SK-N-MC (cell line): ENCODE data around the gene CEP89.

ENCODE experiments used
- EZH2 ChIP-seq: fragments of 200-600 bp; sonication (generic); IDR thresholded peaks from one replicate; pipeline ENCODE4 v1.6.1; 2017; ENCODE audit warnings: antibody characterized with exemption
- FOXP2 ChIP-seq: optimal IDR thresholded peaks from 2 replicates; pipeline ENCODE3; 2011; ENCODE audit warnings: mild to moderate bottlenecking, moderate library complexity; ENCODE audit not compliant: insufficient read depth; ENCODE audit errors: extremely low read length, control extremely low read depth
- POLR2AphosphoS5 ChIP-seq: IDR thresholded peaks from 2 replicates; pipeline ENCODE4 v1.6.1; 2012; ENCODE audit warnings: mild to moderate bottlenecking, low read depth, low read length, borderline replicate concordance

- TF ChIP-seq POLR2AphosphoS5 = no peak
- TF ChIP-seq EZH2 = no peak
- no peak for TF ChIP-seq FOXP2
Measured at GRCh38 chr19:32857584-32857983, 114.2 kb downstream of the CEP89 start.
